Daoy (cell line): Measurements from ENCODE around the gene CYP1A2. TPM values are rescaled to one million over a fixed set of nuclear protein-coding genes. Genes with fewer than 3 reads are reported as not detected.

ENCODE experiments used
- DNase-seq: peaks from one replicate; pipeline ENCODE4 v3.0.0-alpha.2; 2015; ENCODE audit warnings: low read depth
- total RNA-seq: library from RNA; depleted of rRNA; stranded (reverse); fragments of >200 nt; shearing (Covaris generic); gene quantifications from 2 replicates; pipeline ENCODE4 v1.2.3, GENCODE V29; 2014

The CYP1A2 gene
- total RNA-seq, 1 experiment from 2014 or later, result not detected

DNA sequence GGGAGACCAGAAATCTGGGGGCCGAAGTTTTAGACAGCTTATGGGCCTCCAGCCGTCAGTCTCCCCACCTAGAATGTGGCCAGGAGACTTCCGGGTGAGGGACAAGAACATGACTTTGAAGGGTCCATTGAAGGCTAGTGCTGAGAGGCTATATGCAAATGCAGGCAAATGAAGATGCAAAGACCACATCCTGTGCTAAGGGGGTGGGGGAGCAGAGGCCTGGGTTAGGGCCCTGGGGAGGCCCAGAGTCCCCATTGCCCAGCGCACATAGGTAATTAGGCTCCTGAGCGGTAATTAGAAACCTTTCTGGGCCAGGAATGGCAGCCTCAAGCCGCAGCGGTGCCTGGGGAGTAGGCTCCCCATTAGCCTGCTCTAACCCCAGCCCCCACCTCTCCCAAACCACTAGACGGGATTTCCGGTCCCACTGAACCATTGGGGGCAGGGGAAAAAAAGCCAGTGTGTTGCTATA is 40.1 kb downstream of the CYP1A2 start:
- no peak for DNase-seq

DNA sequence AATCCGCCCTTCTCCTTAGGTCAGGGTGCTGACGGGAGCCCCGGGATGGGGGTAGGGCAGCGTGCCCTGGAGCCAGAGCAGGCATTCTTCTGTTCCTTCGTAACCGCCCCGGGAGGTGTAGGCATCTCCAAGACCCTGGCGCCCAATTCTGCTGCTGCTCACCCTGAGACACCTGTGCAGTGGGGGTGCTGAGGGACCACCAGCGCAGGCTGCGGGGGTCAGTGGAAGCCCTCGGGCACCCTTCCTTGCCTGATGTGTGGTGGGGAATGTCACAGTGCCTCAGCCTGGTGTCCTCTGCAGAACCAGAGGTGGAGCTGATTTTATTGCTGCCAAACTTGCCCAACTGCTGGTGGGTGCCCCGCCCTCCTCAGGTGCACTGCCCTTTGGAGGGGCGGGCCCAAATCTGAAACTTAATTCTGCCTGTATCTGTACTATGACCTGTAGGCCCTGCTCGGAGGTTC is 40.6 kb downstream of the CYP1A2 start:
- no peak for DNase-seq

DNA sequence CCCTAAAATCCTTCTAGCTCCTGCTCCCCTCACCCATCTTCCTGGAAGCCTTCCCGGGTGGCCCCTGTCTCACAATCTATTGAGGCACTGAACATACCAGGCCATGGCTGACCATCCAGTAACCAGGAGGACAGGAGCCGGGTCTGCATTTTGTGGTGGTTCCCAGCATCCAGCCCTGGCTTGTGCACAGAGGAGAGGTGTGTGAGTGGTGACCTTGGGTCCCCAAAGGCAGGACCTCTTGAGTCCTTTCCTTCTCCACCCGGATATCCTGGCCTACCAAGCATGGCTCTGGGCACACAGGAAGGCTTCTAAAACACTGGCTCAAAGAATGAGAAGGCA is 41.1 kb downstream of the CYP1A2 start:
- no peak for DNase-seq

DNA sequence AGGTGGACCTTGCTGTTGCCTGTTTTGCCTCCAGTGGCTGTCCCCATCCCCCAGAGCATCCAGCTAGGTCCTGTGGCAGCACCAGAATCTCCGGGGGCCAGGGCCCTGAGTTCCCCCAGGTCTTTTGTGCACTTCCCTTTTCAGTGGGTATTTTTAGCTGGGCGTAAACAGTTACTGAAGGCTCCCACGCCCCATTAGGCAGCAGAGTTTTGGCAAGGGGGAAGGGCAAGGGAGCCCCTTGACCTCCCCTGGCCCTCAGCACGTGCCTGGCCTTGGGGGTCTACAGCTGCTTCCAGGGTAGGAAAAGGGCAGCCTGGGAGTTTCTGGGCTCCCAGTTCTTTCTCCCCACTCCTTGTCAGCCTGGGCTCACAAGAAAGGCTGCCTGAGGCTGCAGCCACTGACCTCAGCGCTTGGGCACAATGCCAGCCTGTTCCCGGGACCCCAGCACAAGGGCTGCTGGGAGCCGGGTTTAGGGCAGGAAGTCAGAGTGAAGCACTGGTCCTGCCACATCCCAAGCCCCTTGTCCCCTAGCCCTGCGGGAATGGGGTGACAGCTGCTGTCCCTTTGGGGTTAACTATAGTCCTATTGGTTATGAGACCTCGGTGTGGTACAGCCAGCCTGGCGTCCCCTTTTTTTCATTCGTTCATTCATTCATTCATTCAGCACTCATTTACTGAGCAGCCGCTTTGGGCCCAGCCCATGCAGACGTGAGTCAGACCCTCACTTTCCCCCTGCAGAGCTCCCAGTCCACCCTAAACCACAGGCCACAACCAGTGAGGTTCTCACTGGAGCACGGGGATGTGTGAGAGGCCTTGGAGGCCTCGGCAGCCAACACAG is 41.7 kb downstream of the CYP1A2 start:
- peak; percentile 96 for DNase-seq

DNA sequence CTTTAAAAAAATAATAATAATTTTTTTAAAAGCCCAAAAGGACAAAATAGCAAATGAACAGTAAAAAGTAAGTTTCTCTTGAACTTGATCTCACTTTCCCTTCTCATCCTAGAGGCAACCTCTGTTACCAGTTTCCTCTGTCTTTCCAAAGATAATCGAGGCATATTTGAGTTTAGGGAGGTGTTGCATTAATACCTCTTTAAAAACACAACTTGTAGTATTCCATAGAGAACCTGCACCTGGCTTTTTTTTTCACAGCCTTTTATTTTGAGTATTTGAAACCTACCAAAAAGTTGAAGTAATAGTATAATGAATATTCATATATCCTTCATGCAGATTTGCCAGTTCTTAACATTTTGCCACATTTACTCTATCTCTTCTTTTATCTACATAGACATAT is 42.4 kb downstream of the CYP1A2 start:
- DNase-seq, result no peak

DNA sequence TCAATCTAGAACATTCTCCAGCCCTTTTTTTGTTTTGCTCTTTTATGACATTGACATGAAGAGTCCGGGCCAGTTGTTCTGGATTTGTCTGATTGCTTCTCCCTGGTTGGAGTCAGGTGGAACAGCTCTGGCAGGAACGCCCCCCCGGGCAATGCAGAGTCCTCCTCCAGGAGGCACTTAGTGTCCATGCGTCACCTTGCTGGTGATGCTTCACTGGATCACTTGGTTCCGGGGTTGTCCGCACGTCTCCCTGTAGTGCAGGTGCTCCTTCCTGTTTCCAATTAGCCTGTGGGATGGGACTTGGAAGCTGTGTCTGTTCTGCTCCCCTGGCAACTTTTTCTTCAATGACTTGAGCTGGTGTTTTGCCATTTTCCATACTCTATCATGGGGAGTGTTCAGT is 43.0 kb downstream of the CYP1A2 start:
- DNase-seq, result no peak

DNA sequence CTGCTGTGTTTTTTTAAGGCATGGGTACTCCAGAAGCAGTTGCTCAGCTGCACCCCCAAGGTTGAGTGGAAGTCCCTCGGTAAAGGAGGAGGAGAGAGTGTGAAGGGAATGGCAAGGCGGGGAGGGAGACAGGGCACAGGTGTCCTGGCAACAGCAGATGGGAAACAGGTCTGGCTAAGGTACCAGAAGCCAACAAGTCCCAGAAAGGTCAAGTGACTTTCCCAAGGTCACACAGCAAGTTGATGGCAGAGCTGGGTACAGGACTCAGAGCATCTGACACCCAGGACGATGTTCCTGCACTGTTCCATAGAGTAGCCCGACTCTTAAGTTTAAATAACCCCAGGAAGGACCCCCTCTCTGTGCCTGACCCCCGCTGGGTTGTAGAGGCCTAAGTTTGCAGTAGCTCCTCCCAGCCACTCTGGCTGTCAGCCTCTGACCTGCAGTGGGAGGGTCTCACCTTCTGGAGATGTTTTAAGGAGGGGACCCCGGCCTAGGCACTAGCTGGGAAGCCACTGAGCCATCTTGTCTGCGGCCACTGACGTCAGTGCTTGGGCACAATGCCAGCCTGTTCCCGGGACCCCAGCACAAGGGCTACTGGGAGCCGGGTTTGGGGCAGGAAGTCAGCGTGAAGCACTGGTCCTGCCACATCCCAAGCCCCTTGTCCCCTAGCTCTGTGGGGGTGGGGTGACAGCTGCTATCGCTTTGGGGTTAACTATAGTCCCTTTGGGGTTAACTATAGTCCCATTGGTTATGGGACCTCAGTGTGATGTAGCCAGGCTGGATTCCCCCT is 43.8 kb downstream of the CYP1A2 start:
- no peak for DNase-seq

DNA sequence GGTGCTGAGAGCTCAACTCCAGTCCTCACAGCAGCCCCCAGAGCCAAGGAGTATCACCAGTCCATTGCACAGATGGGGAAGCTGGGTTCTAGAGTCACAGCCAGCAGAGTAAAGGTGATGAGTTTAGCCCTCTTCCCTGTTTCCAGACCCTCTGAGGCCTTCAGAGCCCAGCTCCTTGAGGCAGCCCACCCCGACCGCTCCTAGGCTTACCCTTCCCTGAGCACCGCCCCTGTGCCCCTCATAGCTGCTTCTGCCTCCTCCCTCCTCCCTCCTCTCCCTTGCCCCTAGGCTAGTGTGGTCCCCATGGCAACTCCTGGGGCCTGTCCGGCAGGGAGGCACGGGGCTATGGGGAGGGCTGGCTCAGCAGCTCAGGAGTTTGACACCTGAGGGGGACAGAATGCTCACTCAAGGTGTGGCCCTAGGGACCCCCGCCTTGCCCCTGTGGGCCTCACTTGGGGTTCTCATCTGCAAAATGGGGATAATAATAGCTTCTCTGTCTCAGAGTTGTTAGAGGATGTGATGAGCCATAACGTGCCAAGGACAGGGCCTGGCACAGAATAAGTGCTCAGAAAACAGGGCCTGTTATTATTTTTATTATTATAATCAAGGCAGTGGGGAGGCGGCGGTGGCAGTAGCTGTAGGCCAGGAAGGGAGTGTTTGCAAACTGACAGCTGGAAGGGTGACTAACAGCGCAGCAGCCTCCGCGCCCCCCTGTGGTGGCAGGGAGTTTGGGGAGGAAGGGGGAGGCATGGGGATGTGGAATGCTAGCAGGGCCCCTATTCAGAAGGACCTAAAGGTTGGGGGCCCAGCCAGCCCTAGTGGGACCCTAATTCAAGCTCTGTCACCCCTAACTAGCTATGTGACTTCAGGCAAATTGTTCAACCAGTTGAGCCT is 44.7 kb downstream of the CYP1A2 start:
- no peak for DNase-seq

DNA sequence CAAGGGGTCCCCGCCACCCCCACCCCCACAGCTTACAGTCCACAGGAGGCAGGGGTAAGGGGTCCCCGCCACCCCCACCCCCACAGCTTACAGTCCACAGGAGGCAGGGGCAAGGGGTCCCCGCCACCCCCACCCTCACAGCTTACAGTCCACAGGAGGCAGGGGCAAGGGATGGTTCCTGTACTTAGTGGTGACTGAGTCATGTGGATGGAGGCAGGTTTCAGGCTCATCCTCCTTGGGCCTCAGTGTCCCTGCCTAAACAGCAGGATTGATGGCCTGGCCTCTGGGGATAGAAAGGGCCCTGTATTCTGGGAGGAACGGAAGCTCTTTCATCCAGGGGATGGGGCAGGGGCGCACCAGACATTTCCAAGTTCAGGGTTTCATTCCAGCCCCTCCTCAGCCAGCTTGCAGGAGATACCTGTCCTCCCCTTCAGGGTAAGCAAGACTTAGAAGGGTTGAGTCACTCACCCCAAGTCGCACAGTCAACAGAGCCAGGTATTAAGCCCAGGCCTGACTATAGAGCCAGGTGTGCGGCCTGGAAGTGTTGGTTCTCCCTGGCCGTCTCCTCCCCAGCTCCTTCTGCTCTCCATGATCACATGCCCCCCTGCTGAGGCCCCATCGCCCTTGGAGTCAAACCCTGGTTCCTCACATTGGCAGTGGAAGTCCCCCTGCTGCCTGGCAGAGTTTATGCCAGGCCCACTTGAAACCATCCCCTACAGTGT is 45.8 kb downstream of the CYP1A2 start:
- no peak for DNase-seq

DNA sequence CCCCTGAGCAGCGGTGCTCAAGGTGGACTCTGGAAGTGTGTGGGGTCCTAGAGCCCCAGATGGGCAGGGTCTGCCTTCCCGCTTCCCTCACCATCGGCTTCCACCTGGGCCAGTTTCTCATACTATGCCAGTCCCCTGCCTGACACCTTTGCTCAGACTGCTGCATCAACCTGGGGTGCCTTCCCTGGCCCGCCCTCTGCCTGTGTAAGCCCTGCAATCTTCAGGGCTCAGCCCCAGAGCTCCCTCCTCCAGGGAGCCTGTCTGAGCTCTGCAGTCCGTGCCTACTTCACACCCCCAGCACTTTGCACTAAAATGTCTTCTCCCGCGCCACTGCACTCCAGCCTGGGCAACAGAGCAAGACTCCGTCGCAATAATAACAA is 46.3 kb downstream of the CYP1A2 start:
- DNase-seq, result no peak

DNA sequence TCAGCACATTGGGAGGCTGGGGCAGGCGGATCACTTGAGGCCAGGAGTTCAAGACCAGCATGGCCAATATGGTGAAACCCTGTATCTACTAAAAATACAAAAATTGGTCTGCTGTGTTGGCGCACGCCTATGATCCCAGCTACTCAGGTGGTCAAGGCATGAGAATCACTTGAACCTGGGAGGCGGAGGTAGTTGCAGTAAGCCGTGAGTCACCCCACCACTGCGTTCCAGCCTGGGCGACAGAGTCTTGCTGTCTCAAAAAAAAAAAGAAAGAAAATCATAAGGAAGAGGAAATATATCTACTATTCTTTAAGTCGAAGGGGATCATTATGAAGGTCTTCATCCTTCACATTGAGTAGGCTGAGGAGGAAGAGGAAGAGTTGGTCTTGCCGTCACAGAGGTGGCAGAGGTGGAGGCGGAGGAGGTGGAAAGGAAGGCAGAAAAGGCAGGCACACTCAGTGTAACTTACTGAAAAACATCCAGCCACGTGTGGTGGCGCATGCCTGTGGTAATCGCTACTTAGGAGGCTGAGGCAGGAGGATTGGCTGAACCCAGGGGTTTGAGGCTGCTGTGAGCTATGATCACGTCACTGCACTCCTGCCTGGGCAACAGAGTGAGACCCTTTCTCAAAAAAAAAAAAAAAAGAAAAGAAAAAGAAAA is 47.5 kb downstream of the CYP1A2 start:
- no peak for DNase-seq

DNA sequence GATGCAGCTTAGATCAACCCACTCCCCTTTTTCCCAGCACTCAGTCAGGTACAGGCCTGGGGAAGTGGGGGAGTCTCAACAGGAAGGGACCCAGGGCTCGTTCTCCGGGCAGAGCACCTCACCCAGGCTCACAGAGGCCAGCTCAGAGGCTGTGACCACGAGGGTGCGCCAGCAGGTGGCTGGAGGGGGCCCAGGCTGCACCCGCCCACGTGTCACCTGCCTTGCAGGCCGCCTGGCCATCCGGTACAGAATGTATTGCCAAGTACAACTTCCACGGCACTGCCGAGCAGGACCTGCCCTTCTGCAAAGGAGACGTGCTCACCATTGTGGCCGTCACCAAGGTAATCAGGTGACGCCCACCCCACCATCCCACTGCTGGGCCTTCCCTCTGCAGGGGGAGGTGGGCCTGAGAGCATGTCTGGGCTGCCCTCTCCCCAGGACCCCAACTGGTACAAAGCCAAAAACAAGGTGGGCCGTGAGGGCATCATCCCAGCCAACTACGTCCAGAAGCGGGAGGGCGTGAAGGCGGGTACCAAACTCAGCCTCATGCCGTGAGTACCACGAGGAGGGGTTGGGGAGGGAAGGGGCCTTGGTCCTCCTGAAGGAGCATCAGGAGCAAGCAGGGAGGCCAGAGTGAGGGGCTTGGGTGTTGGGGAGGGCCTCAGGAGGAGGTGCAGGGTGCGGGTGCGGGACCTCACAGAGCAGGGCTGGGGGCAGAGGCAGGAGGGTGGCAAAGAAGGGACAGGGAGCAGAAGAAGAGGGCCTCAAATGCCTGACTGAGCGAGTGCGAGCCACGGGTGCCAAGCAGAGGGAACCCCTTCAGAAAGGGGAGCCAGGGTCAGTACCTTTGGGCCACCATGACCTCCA is 50.0 kb downstream of the CYP1A2 start:
- DNase-seq, result no peak

DNA sequence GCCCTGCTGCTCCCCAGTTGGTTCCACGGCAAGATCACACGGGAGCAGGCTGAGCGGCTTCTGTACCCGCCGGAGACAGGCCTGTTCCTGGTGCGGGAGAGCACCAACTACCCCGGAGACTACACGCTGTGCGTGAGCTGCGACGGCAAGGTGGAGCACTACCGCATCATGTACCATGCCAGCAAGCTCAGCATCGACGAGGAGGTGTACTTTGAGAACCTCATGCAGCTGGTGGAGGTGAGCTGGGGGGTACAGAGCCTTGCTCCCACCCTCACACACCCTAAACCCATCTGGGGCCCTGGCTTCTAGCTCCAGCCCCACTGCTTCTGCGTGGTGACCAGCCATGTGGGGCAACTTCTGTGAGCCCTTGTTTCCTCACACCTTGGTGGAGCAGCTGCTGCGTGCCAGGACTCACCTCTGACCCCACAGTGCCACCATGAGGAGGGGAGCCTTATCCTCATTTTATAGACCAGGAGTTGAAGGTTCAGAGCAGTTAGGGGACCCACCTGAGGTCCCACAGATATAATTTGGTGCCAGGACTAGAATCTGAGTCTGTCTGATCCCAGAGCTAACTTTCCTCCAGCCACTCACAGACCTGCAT is 50.7 kb downstream of the CYP1A2 start:
- no peak for DNase-seq

DNA sequence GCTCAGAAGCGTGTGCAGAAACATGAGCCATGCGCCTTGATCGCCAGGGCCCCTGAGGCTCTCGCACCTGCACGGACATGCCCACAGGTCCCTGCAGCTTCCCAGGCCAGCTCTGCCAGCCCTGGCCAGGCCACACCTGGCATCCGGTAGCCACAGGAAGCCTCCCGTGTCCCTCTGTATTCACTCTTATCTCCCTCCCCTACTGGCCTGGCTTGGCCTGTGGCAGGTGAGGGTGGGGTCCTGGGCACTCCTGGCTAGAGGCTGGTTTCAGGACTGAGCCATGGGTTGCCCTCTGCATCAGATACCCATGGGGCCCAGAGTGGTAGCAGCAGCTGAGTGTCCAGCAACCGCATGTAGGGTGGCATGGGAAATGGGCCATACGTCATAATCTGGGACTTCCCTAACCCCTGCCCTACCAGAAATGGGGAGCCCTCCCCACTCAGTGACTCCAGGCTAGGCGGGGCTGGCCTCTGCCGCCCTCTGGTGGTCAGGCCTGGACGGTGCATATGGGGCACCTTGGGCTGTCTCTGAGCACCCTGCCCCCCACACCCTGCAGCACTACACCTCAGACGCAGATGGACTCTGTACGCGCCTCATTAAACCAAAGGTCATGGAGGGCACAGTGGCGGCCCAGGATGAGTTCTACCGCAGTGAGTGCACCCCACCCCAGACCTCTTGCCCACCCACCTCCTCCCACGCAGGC is 51.4 kb downstream of the CYP1A2 start:
- DNase-seq, result peak; percentile 84

DNA sequence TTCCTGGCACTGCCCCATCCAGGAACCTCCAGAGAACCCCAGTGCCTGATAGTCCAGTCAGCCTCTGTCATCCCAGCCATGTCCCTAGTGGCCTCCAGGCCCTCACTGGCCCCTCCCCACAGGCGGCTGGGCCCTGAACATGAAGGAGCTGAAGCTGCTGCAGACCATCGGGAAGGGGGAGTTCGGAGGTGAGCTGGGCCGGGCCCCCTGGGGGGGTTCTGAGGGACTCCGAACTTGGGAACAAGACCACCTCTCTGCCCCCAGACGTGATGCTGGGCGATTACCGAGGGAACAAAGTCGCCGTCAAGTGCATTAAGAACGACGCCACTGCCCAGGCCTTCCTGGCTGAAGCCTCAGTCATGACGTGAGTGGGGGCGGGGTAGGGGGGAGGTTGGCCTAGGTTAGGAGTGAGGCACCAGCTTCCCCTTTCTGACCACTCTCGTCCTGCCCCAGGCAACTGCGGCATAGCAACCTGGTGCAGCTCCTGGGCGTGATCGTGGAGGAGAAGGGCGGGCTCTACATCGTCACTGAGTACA is 52.0 kb downstream of the CYP1A2 start:
- no peak for DNase-seq

DNA sequence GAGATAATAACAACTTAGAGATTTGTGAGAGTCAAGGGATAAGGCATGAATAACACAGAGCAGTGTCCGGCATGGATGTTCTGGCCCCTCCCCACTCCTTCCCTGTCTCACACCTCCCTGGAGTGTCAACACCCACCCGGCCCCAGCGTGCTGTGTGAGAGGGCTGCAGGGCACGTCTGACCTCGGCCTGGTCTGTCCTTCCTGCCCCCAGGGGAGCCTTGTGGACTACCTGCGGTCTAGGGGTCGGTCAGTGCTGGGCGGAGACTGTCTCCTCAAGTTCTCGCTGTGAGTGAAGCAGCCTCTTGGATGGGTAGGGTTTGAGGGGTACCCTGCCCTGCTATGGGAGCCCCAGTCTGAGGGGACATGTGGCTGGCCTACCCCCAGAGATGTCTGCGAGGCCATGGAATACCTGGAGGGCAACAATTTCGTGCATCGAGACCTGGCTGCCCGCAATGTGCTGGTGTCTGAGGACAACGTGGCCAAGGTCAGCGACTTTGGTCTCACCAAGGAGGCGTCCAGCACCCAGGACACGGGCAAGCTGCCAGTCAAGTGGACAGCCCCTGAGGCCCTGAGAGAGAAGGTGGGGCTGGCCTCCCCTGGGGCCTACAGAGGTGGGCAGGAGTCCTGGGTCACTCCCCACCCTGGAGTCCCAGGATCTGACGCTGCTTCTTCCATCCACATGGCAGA is 52.8 kb downstream of the CYP1A2 start:
- DNase-seq, result no peak

DNA sequence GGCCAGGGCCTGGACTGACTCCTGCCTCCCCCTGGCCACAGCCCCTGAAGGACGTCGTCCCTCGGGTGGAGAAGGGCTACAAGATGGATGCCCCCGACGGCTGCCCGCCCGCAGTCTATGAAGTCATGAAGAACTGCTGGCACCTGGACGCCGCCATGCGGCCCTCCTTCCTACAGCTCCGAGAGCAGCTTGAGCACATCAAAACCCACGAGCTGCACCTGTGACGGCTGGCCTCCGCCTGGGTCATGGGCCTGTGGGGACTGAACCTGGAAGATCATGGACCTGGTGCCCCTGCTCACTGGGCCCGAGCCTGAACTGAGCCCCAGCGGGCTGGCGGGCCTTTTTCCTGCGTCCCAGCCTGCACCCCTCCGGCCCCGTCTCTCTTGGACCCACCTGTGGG is 53.6 kb downstream of the CYP1A2 start:
- DNase-seq, result no peak
